AG04450 (cell line): ENCODE measurements around the gene IREB2. TPM values are rescaled to one million over a fixed set of nuclear protein-coding genes. Genes with fewer than 3 reads are reported as not detected.

Experiments used
- CTCF ChIA-PET: fragments of 300-600, 350-600 bp; formaldehyde crosslinking; extraction: SDS; loops from one replicate; lab custom pipeline; 2022; ENCODE audit warnings: antibody characterized with exemption, inconsistent platforms; lab: Charles Lee
- POLR2A ChIA-PET: fragments of 350-600 bp; formaldehyde crosslinking; extraction: SDS; loops from one replicate; lab custom pipeline; 2021; ENCODE audit warnings: antibody characterized with exemption, inconsistent platforms; lab: Yijun Ruan, JAX
- DNase-seq: peaks from one replicate; pipeline ENCODE4 v3.0.0-alpha.2; 2011; ENCODE audit warnings: low read depth, low spot score
- H3K27ac ChIP-seq: one replicate; pipeline ENCODE4 v1.5.1; 2012; ENCODE audit warnings: low read depth, low read length, control low read depth
- H3K27me3 ChIP-seq: one replicate; pipeline ENCODE4 v1.6.0; 2012; ENCODE audit warnings: low read length; ENCODE audit not compliant: control insufficient read depth, insufficient read depth
- H3K4me3 ChIP-seq: 2 replicates; pipeline ENCODE4 v1.5.1; 2011; ENCODE audit warnings: mild to moderate bottlenecking, low read depth, low read length, control low read depth
- H3K9me3 ChIP-seq: 2 replicates; pipeline ENCODE4 v1.5.1; 2012; ENCODE audit warnings: low read length; ENCODE audit not compliant: control insufficient read depth, insufficient read depth
- CTCF ChIP-seq: IDR thresholded peaks from 2 replicates; pipeline ENCODE4 v1.5.1; 2011; ENCODE audit warnings: low read depth, low read length, control low read depth, inconsistent platforms
- polyA plus RNA-seq: library from polyadenylated mRNA; depleted of rRNA; stranded (reverse); fragments of >200 nt; gene quantifications from 2 replicates; pipeline ENCODE4 v1.2.3, GENCODE V29; 2011

The IREB2 gene
- polyA plus RNA-seq, 1 experiment = 30.4 TPM

- H3K4me3 ChIP-seq = no peak overlapping the region
- POLR2A ChIA-PET = no interaction called here
- TF ChIP-seq CTCF = no peak
- no peak overlapping the region for H3K27ac ChIP-seq
- no peak for DNase-seq
- CTCF ChIA-PET = no interaction called here
- peaks cover 37% of the 10 kb centered on the region for H3K27me3 ChIP-seq
- H3K9me3 ChIP-seq = no peaks in the 10 kb centered on the region
These were observed 47.8 kb upstream of the IREB2 start for GRCh38 chr15:78390242-78390641.

- no peak for TF ChIP-seq CTCF
- Histone ChIP-seq H3K27me3 (peaks cover 37% of the 10 kb centered on the region), H3K27ac (no peak overlapping the region), H3K4me3 (no peak overlapping the region), H3K9me3 (no peaks in the 10 kb centered on the region)
- ChIA-PET POLR2A (no interaction called here), CTCF (no interaction called here)
- DNase-seq = no peak
These were observed 47.2 kb upstream of the IREB2 start for GRCh38 chr15:78390826-78391225.

GRCh38 chr15:78391781-78392180 lies 46.2 kb upstream of the IREB2 start:
- Histone ChIP-seq H3K9me3 (no peaks in the 10 kb centered on the region), H3K4me3 (no peak overlapping the region), H3K27me3 (peaks cover 29% of the 10 kb centered on the region), H3K27ac (no peak overlapping the region)
- POLR2A ChIA-PET = no interaction called here
- no peak for DNase-seq
- CTCF ChIA-PET = no interaction called here
- TF ChIP-seq CTCF = no peak

- Histone ChIP-seq H3K9me3 (no peaks in the 10 kb centered on the region), H3K4me3 (no peak overlapping the region), H3K27ac (no peak overlapping the region), H3K27me3 (peaks cover 25% of the 10 kb centered on the region)
- ChIA-PET CTCF (interaction anchor here (0.7 kb wide), 1 partner anchor 83 kb away, joined by 3 read pairs; no protein-coding TSS in a partner anchor), POLR2A (no interaction called here)
- no peak for DNase-seq
- TF ChIP-seq CTCF = no peak
These were observed 45.6 kb upstream of the IREB2 start for GRCh38 chr15:78392430-78392829.

- H3K4me3 ChIP-seq = no peak overlapping the region
- TF ChIP-seq CTCF = no peak
- peaks cover 23% of the 10 kb centered on the region for H3K27me3 ChIP-seq
- no peak for DNase-seq
- ChIA-PET POLR2A (no interaction called here), CTCF (no interaction called here)
- H3K9me3 ChIP-seq = no peaks in the 10 kb centered on the region
- H3K27ac ChIP-seq = no peak overlapping the region
These were observed 44.9 kb upstream of the IREB2 start for GRCh38 chr15:78393137-78393536.
